Activated CD8-positive, alpha-beta T cell treated with anti-CD3 and anti-CD28 coated beads for 36 hours (primary cell): ENCODE data around the gene MYO15B. TPM values are rescaled to one million over a fixed set of nuclear protein-coding genes. Genes with fewer than 3 reads are reported as not detected.

ENCODE experiments used
- ATAC-seq: fragments of 200-7000 bp; cut with Tn5 transposase; one replicate; pipeline ENCODE4 v1.10.0; 2021; ENCODE audit warnings: mild to moderate bottlenecking, moderate library complexity
- CTCF ChIA-PET: fragments of 350-600 bp; sonication (Branson Sonifier 250); formaldehyde crosslinking; loops from one replicate; lab custom pipeline; 2021; ENCODE audit warnings: antibody characterized with exemption; lab: Charles Lee
- POLR2A ChIA-PET: fragments of 350-600 bp; sonication (Branson Sonifier 250); formaldehyde crosslinking; loops from one replicate; lab custom pipeline; 2021; ENCODE audit warnings: antibody characterized with exemption; lab: Charles Lee
- DNase-seq: peaks from one replicate; pipeline ENCODE4 v3.0.0-alpha.2; 2020
- H3K27ac Mint-ChIP-seq: one replicate; pipeline ENCODE4 v1.8.0; 2021; ENCODE audit warnings: mild to moderate bottlenecking, mixed read lengths
- H3K27me3 Mint-ChIP-seq: one replicate; pipeline ENCODE4 v1.8.0; 2021; ENCODE audit warnings: mixed read lengths
- H3K36me3 Mint-ChIP-seq: one replicate; pipeline ENCODE4 v1.8.0; 2021; ENCODE audit warnings: low read depth, mixed read lengths
- H3K4me1 Mint-ChIP-seq: one replicate; pipeline ENCODE4 v1.8.0; 2021; ENCODE audit warnings: low read depth, mixed read lengths
- H3K4me3 Mint-ChIP-seq: one replicate; pipeline ENCODE4 v1.8.0; 2021; ENCODE audit warnings: mild to moderate bottlenecking, moderate library complexity, mixed read lengths
- H3K9me3 Mint-ChIP-seq: one replicate; pipeline ENCODE4 v1.8.0; 2021; ENCODE audit warnings: mixed read lengths
- intact Hi-C: fragments of 100-400 bp; cut with micrococcal nuclease; formaldehyde crosslinking; loops from one replicate; pipeline ENCODE4 v1.10.0; 2022
- total RNA-seq, 2 experiments: library from RNA; stranded (reverse); gene quantifications; one replicate each; pipeline ENCODE4 v1.2.3, GENCODE V29; 2021
- TF ChIP-seq, protein P1 (sequence below): fragments of 200-600 bp; IDR thresholded peaks from one replicate; pipeline ENCODE4 v1.8.0; 2022; ENCODE audit warnings: antibody characterized with exemption, mild to moderate bottlenecking

The MYO15B gene
- total RNA-seq, 2 experiments from 2014 or later = 24.9 to 28.7 TPM

DNA sequence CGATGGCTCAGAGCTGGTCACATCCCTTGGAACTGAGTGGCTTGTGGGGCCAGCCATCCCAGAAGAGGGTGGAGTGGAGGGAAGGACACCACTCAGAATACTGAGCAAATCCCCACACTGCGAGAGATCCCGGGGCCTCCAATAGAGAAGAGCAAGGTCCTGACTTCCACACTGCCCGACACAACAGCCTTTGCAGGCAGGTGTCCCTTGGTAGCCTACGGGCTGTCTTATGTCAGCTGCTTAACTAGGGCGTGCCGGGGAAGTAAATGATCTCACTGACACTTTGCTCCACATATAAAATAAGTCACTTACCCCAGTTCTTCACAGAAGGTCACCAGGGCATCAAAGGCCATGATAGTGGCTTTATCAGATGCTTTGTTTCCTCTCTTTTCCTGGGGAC, 63.3 kb downstream of the MYO15B start:
- POLR2A ChIA-PET = interaction anchor here (0.9 kb wide), 1 partner anchor 9 kb away, joined by 3 read pairs; no protein-coding TSS in a partner anchor
- Mint-ChIP-seq H3K4me3 (no peak overlapping the region), H3K27me3 (no peaks in the 10 kb centered on the region), H3K36me3 (peaks cover 21% of the 10 kb centered on the region), H3K9me3 (no peaks in the 10 kb centered on the region), H3K4me1 (peaks cover 8% of the 10 kb centered on the region), H3K27ac (no peak overlapping the region)
- TF ChIP-seq, protein P1, sequence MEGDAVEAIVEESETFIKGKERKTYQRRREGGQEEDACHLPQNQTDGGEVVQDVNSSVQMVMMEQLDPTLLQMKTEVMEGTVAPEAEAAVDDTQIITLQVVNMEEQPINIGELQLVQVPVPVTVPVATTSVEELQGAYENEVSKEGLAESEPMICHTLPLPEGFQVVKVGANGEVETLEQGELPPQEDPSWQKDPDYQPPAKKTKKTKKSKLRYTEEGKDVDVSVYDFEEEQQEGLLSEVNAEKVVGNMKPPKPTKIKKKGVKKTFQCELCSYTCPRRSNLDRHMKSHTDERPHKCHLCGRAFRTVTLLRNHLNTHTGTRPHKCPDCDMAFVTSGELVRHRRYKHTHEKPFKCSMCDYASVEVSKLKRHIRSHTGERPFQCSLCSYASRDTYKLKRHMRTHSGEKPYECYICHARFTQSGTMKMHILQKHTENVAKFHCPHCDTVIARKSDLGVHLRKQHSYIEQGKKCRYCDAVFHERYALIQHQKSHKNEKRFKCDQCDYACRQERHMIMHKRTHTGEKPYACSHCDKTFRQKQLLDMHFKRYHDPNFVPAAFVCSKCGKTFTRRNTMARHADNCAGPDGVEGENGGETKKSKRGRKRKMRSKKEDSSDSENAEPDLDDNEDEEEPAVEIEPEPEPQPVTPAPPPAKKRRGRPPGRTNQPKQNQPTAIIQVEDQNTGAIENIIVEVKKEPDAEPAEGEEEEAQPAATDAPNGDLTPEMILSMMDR = no peak
- CTCF ChIA-PET = interaction anchor here (2.2 to 8.0 kb wide), 5 partner anchors 17 to 98 kb away, joined by 6 to 79 read pairs (median 18); partner anchors contain the start of gene SMIM5
- no peak for ATAC-seq
- no peak for DNase-seq
- intact Hi-C loops = no loop called here

DNA sequence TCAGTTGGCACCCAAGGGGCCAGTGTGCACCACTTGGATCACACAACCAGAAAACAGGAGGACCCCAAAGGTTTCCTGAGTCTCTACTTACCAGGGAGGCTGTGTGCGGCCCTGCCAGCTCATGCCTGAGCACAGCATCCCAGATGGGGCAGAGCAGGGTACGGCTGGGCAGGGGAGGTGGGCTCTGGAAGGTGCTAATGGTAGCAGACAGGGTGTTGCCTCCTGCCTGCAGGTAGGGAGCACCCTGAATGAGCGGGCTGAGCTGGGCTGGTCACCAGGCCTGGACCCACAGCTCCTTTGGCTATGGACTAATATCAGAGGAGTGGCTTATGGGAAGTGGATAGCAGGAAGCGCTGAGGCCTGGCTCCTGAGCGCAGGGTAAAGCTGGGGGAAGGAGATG, 64.7 kb downstream of the MYO15B start:
- H3K27me3 Mint-ChIP-seq = no peaks in the 10 kb centered on the region
- no peaks in the 10 kb centered on the region for H3K9me3 Mint-ChIP-seq
- ChIA-PET POLR2A (interaction anchor here (1.2 kb wide), 2 partner anchors 36 to 181 kb away, joined by 3 read pairs; no protein-coding TSS in a partner anchor), CTCF (interaction anchor here (1.0 to 8.0 kb wide), 10 partner anchors 12 to 113 kb away, joined by 3 to 79 read pairs (median 5); partner anchors contain the start of genes GALK1, RECQL5, SAP30BP and SMIM5)
- H3K4me3 Mint-ChIP-seq = no peak overlapping the region
- TF ChIP-seq, protein P1 = no peak
- intact Hi-C loops = no loop called here
- H3K36me3 Mint-ChIP-seq = peaks cover 26% of the 10 kb centered on the region
- peaks cover 5% of the 10 kb centered on the region for H3K4me1 Mint-ChIP-seq
- no peak for ATAC-seq
- no peak overlapping the region for H3K27ac Mint-ChIP-seq
- DNase-seq = no peak

DNA sequence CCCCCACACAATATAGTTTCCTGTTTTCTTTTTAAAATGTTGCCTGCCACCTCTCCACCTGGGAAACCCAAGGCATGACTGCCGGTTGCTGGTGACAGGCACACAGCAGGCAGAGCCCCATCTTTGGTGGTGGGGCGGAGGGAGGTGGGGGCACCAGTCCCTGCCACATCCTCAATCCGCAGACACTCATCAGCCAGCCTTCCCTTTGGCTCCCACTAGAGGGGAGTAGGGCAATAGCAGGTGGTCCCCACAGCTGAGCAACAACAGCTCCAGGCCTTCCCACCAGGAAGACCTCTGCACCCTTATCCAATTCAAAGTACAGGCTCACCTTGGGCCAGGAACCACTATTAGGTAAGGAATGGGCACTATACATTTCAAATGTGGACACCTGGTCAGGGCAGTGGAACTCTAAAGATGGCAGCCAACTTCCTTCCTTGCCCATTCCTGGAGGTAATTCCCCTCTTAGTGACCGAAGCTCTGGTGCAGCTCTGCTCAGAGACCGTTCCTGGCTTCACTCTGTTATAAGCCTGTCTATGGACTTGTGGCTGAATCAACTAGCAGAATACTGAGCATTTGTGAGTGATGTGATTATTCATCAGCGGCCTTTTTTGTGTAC, 65.4 kb downstream of the MYO15B start:
- no peaks in the 10 kb centered on the region for H3K9me3 Mint-ChIP-seq
- TF ChIP-seq, protein P1 = peak; percentile 73
- DNase-seq (peak; percentile 54), ATAC-seq (peak; percentile 98)
- intact Hi-C loops = no loop called here
- H3K4me1 Mint-ChIP-seq = peaks cover 5% of the 10 kb centered on the region
- peak overlapping the region; percentile 61 for H3K27ac Mint-ChIP-seq
- peaks cover 27% of the 10 kb centered on the region for H3K36me3 Mint-ChIP-seq
- ChIA-PET CTCF (interaction anchor here (1.3 to 8.0 kb wide), 11 partner anchors 12 to 101 kb away, joined by 3 to 79 read pairs (median 5); partner anchors contain the start of genes RECQL5, SAP30BP and SMIM5), POLR2A (interaction anchor here (1.2 to 1.6 kb wide), 3 partner anchors 18 to 181 kb away, joined by 3 to 5 read pairs (median 3); no protein-coding TSS in a partner anchor)
- H3K4me3 Mint-ChIP-seq = no peak overlapping the region
- no peaks in the 10 kb centered on the region for H3K27me3 Mint-ChIP-seq

DNA sequence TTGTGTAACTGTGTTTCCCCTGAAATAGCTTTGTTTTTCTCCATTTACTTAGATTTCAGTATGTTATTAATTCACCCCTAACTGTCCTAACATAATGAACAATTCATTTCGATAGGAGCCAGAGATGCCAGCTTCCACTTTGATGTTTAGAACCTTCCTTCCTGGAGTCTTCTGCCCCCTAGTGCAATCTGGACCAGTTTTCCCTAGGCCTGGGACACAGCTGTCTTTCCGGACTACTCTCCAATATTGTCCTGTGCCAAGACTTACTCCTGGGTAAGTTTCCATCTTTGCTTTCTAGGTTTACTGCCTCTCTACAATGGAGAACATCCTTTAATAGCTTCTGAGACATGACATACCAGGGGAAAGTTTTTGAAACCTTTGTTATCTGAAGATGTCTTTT, 66.6 kb downstream of the MYO15B start:
- no peak for ATAC-seq
- H3K27ac Mint-ChIP-seq = no peak overlapping the region

More for the DNA sequence above, 66.6 kb downstream of the MYO15B start:
- Mint-ChIP-seq H3K27me3 (no peaks in the 10 kb centered on the region), H3K4me3 (no peak overlapping the region), H3K36me3 (peaks cover 23% of the 10 kb centered on the region), H3K4me1 (peaks cover 5% of the 10 kb centered on the region), H3K9me3 (no peaks in the 10 kb centered on the region)
- TF ChIP-seq, protein P1 = no peak
- intact Hi-C loops = no loop called here
- no peak for DNase-seq
- ChIA-PET CTCF (interaction anchor here (0.6 to 8.0 kb wide), 15 partner anchors 9 to 318 kb away, joined by 3 to 79 read pairs (median 4); partner anchors contain the start of gene SMIM5), POLR2A (interaction anchor here (0.6 to 1.6 kb wide), 2 partner anchors 17 to 29 kb away, joined by 3 to 5 read pairs; no protein-coding TSS in a partner anchor)
